K562 (cell line): ENCODE data around the gene YPEL4. TPM values are rescaled to one million over a fixed set of nuclear protein-coding genes. Genes with fewer than 3 reads are reported as not detected.
A peak's percentile ranks its signal among the peaks of the same experiment; 100 is the strongest.

Experiments
- ATAC-seq: fragments of 200-7000 bp; cut with Tn5 transposase; 3 replicates; pipeline ENCODE4 v1.9.1; 2020; ENCODE audit warnings: moderate library complexity
- BruUV-seq: library from RNA; stranded (reverse); fragments of 400-500 nt; replicated peaks from 2 replicates; lab custom pipeline; 2021; lab: Mats Ljungman, UMichigan
- CTCF ChIA-PET: fragments of 300-600 bp; formaldehyde crosslinking; extraction: SDS; loops from one replicate; lab custom pipeline; 2021; ENCODE audit warnings: low intra/inter-chr PET ratio; lab: Yijun Ruan, JAX
- POLR2A ChIA-PET: fragments of 300-600, 350-650 bp; sonication (Branson Sonifier 250); formaldehyde crosslinking; extraction: SDS; loops from one replicate; lab custom pipeline; 2021; ENCODE audit warnings: antibody characterized with exemption, inconsistent platforms; lab: Yijun Ruan, JAX
- DNase-seq, 4 experiments: peaks; one replicate each; pipeline versions ENCODE4 v3.0.0 to v3.0.0-alpha.2; 2011 to 2018; ENCODE audit warnings: low spot score in 3 of 4, mixed read lengths in 3 of 4; ENCODE audit errors: extremely low read depth in 1 of 4
- FAIRE-seq: peaks from 2 replicates; lab custom pipeline; 2011; peaks lifted over from hg19 to GRCh38; lab: Jason Lieb, UNC
- H2AFZ ChIP-seq: 2 replicates; pipeline ENCODE4 v1.6.0; 2011; ENCODE audit warnings: low read depth, low read length, control low read depth, inconsistent platforms
- H3K27ac ChIP-seq: fragments of 200-600 bp; 3 replicates; pipeline ENCODE4 v1.8.0; 2011; ENCODE audit warnings: low read depth, mild to moderate bottlenecking, control low read depth, inconsistent platforms, low read length, moderate library complexity, mixed read lengths; ENCODE audit errors: extremely low read depth
- H3K27me3 ChIP-seq, 2 experiments: fragments of 300-600 bp in 1 of 2; 2 replicates in 1 of 2; 3 replicates in 1 of 2; pipeline versions ENCODE4 v1.6.0 to v1.8.0; 2011; ENCODE audit warnings: inconsistent platforms in 2 of 2, low read length in 2 of 2, mild to moderate bottlenecking in 1 of 2, mixed read lengths in 1 of 2, moderate library complexity in 1 of 2; ENCODE audit not compliant: control insufficient read depth in 2 of 2, insufficient read depth in 2 of 2
- H3K36me3 ChIP-seq: fragments of 300-600 bp; 3 replicates; pipeline ENCODE4 v1.8.0; 2011; ENCODE audit warnings: mild to moderate bottlenecking, low read length, inconsistent platforms; ENCODE audit not compliant: control insufficient read depth, insufficient read depth
- H3K4me1 ChIP-seq, 2 experiments: fragments of 200-600 bp in 1 of 2; replicated peaks in 1 of 2; 2 replicates in 1 of 2; 3 replicates in 1 of 2; pipeline versions ENCODE4 v1.5.1 to v1.8.0; 2011; ENCODE audit warnings: inconsistent platforms in 2 of 2, low read length in 2 of 2, mild to moderate bottlenecking in 1 of 2, mixed read lengths in 1 of 2, moderate library complexity in 1 of 2; ENCODE audit not compliant: control insufficient read depth in 2 of 2, insufficient read depth in 2 of 2
- H3K4me2 ChIP-seq: 2 replicates; pipeline ENCODE4 v1.6.1; 2011; ENCODE audit warnings: low read length, control low read depth, inconsistent platforms, mixed read lengths; ENCODE audit not compliant: insufficient read depth
- H3K4me3 ChIP-seq: fragments of 200-600 bp; sonication (generic), shearing (Covaris generic); 2 replicates; pipeline ENCODE4 v1.5.1; 2016; ENCODE audit warnings: control low read depth, inconsistent platforms
- H3K79me2 ChIP-seq: fragments of 200-600 bp; 3 replicates; pipeline ENCODE4 v1.8.0; 2011; ENCODE audit warnings: low read length, inconsistent platforms; ENCODE audit not compliant: control insufficient read depth, insufficient read depth
- H3K9ac ChIP-seq, 2 experiments: 2 replicates each; pipeline versions ENCODE4 v1.6.0 to v1.6.1; 2011; ENCODE audit warnings: low read depth in 2 of 2, low read length in 2 of 2, control low read depth in 1 of 2, inconsistent platforms in 1 of 2, mild to moderate bottlenecking in 1 of 2, mixed read lengths in 1 of 2; ENCODE audit not compliant: insufficient read depth in 1 of 2
- H3K9me1 ChIP-seq: one replicate; pipeline ENCODE4 v1.6.0; 2011; ENCODE audit warnings: inconsistent platforms, mild to moderate bottlenecking, low read length, moderate library complexity; ENCODE audit not compliant: control insufficient read depth, insufficient read depth
- H3K9me3 ChIP-seq: replicated peaks from 2 replicates; pipeline ENCODE4 v1.5.1; 2011; ENCODE audit warnings: low read depth, low read length, inconsistent platforms; ENCODE audit not compliant: control insufficient read depth, insufficient read depth
- H4K20me1 ChIP-seq: replicated peaks from 2 replicates; pipeline ENCODE4 v1.6.1; 2011; ENCODE audit warnings: low read length, inconsistent platforms, mixed read lengths; ENCODE audit not compliant: control insufficient read depth, insufficient read depth
- ATF7 ChIP-seq: fragments of 450-650 bp; IDR thresholded peaks from 2 replicates; pipeline ENCODE4 v1.7.1; 2014; ENCODE audit warnings: mild to moderate bottlenecking, moderate library complexity
- BCLAF1 ChIP-seq, 2 experiments: fragments of 450-650 bp in 1 of 2; IDR thresholded peaks; 2 replicates each; pipeline ENCODE4 v1.6.1; 2011 to 2017; ENCODE audit warnings: low read depth in 2 of 2, antibody characterized with exemption in 1 of 2, borderline replicate concordance in 1 of 2, low read length in 1 of 2, mild to moderate bottlenecking in 1 of 2, mixed read lengths in 1 of 2; ENCODE audit not compliant: control insufficient read depth in 1 of 2
- CC2D1A ChIP-seq: fragments of 450-650 bp; IDR thresholded peaks from 2 replicates; pipeline ENCODE4 v1.6.1; 2017; ENCODE audit warnings: mild to moderate bottlenecking
- DPF2 ChIP-seq: fragments of 450-650 bp; IDR thresholded peaks from 2 replicates; pipeline ENCODE4 v1.6.1; 2016
- ETV5 ChIP-seq: sonication (generic); formaldehyde crosslinking; IDR thresholded peaks from 2 replicates; pipeline ENCODE4 v1.4.0; 2020; ENCODE audit warnings: low read depth, mild to moderate bottlenecking, missing genetic modification reagents
- FOXP4 ChIP-seq: sonication (generic); formaldehyde crosslinking; IDR thresholded peaks from 2 replicates; pipeline ENCODE4 v1.8.0; 2022; ENCODE audit warnings: mild to moderate bottlenecking, missing genetic modification reagents, borderline replicate concordance
- HES1 ChIP-seq: fragments of 450-650 bp; IDR thresholded peaks from 2 replicates; pipeline ENCODE4 v1.6.1; 2016; ENCODE audit warnings: low read depth, mild to moderate bottlenecking, moderate library complexity
- KLF1 ChIP-seq: fragments of 450-650 bp; IDR thresholded peaks from 2 replicates; pipeline ENCODE4 v1.6.1; 2016; ENCODE audit warnings: missing genetic modification characterization, missing compliant biosample characterization
- LEF1 ChIP-seq: fragments of 450-650 bp; IDR thresholded peaks from 2 replicates; pipeline ENCODE4 v1.6.1; 2016; ENCODE audit warnings: mild to moderate bottlenecking
- NRF1 ChIP-seq, 2 experiments: fragments of 450-650 bp; IDR thresholded peaks in 1 of 2; conservative IDR thresholded peaks in 1 of 2; 2 replicates each; pipeline ENCODE4 v1.6.1; 2014; ENCODE audit warnings: mild to moderate bottlenecking in 2 of 2
- SIN3A ChIP-seq, 2 experiments: fragments of 150-350 bp in 1 of 2; IDR thresholded peaks; 2 replicates each; pipeline ENCODE4 v1.6.1; 2011 to 2016; ENCODE audit warnings: borderline replicate concordance in 2 of 2, low read depth in 2 of 2, low read length in 2 of 2, mild to moderate bottlenecking in 2 of 2, moderate library complexity in 2 of 2; ENCODE audit not compliant: control insufficient read depth in 1 of 2
- TAF7 ChIP-seq: fragments of 450-650 bp; IDR thresholded peaks from 2 replicates; pipeline ENCODE4 v1.6.1; 2016; ENCODE audit warnings: missing genetic modification characterization, missing compliant biosample characterization
- TARDBP ChIP-seq: fragments of 450-650 bp; IDR thresholded peaks from 2 replicates; pipeline ENCODE4 v1.6.1; 2016
- WGBS: fragments of 100-300 bp; shearing (Covaris generic); methylation state at CpG from one replicate; pipeline ENCODE4 v1.1.6; 2016; ENCODE audit warnings: low coverage, mixed read lengths; ENCODE audit not compliant: insufficient coverage; ENCODE audit errors: missing lambda C conversion rate; 5-methylcytosine and 5-hydroxymethylcytosine counted together
- in situ Hi-C: fragments of 300-500 bp; cut with MboI; formaldehyde crosslinking; loops from 4 replicates; pipeline ENCODE4 v1.15.0; 2018; ENCODE audit warnings: inconsistent platforms, mixed read lengths
- intact Hi-C: fragments of 100-400 bp; cut with micrococcal nuclease; formaldehyde crosslinking; loops from 2 replicates; pipeline ENCODE4 v1.14.2; 2022
- polyA plus RNA-seq, 8 experiments: library from polyadenylated mRNA; depleted of rRNA in 4 of 8; stranded (reverse) in 5 of 8; unstranded in 3 of 8; fragments of >200 nt; fragmentation: Nextera tagmentation in 2 of 8; fragmentation: Illumina TruSeq in 1 of 8; extraction: Ambion mirVana in 2 of 8; extraction: Trizol in 1 of 8; gene quantifications; 2 replicates each; pipeline versions ENCODE4 v1.2.1 to v1.2.3, GENCODE V29; 2011 to 2014; ENCODE audit warnings: inconsistent platforms in 1 of 8, missing spikeins in 1 of 8
- total RNA-seq, 7 experiments: library from RNA; depleted of rRNA in 6 of 7; stranded (reverse); fragments of >200 nt in 6 of 7; fragmentation: Illumina TruSeq in 2 of 7; extraction: Trizol in 2 of 7; gene quantifications; 2 replicates each; pipeline versions ENCODE4 v1.2.1 to v1.2.3, GENCODE V29; 2011 to 2021; ENCODE audit warnings: low replicate concordance in 1 of 7

Gene YPEL4
- total and polyA plus RNA-seq, 9 of the 15 experiments (the other 6 are each of a cell fraction or from before 2014, with no cell fraction given), result 0.07 to 1.4 (median 0.40) TPM; not detected in 2

- Histone ChIP-seq H3K4me3 (no peak overlapping the region), H3K9me1 (no peaks in the 10 kb centered on the region), H3K27me3 (peaks cover 0 to 15% of the 10 kb centered on the region in 2 experiments; a peak in 2 of 5 replicates), H3K4me1 (peaks cover 32 to 40% of the 10 kb centered on the region in 2 experiments), H4K20me1 (no peaks in the 10 kb centered on the region; the same call in 1 of the 2 replicates), H3K9ac (peak overlapping the region in 1 of 2 experiments; percentile 15; a peak in 2 of 4 replicates), H3K79me2 (no peaks in the 10 kb centered on the region), H2AFZ (no peak overlapping the region), H3K36me3 (no peaks in the 10 kb centered on the region), H3K4me2 (peak overlapping the region; percentile 78), H3K27ac (no peak overlapping the region; the same call in 2 of the 3 replicates), H3K9me3 (no peaks in the 10 kb centered on the region)
- WGBS, result 1% methylated on average over 13 of the region's 13 CpGs
- ATAC-seq, result peak; percentile 72
- peak; percentile 83 to 92 (median 87) for DNase-seq
- ChIA-PET CTCF (no interaction called here), POLR2A (interaction anchor here (0.6 to 1.6 kb wide), 5 partner anchors 7 to 312 kb away, joined by 3 to 5 read pairs (median 3); partner anchors contain the start of gene SSRP1)
- no TSS peak for BruUV-seq
- in situ Hi-C loops, result loop anchor here (10.0 kb wide), 1 partner anchor 193 kb away; no protein-coding TSS in a partner anchor
- intact Hi-C loops, result no loop called here
- peak; percentile 86 for FAIRE-seq
- TF ChIP-seq TARDBP, result peak; percentile 32; the same call in 1 of the 2 replicates
- peak; percentile 46 to 63; a peak in 3 of 4 replicates for TF ChIP-seq NRF1 (conservative IDR thresholded peaks at IDR 0.05 in 1 of 2, IDR thresholded peaks at IDR 0.05 in 1 of 2)
- peak; percentile 74 for TF ChIP-seq ETV5 (CRISPR knock-in tag)
- TF ChIP-seq KLF1 (tag), result peak; percentile 87
- no peak for TF ChIP-seq TAF7
- TF ChIP-seq DPF2, result peak; percentile 96
- no peak for TF ChIP-seq FOXP4
- 0 out of 4 replicates have a peak, but pooled peaks of 1 of the 2 experiments have one; percentile 64 for TF ChIP-seq BCLAF1 (IDR thresholded peaks at IDR 0.05; ENCODE audit: borderline replicate concordance in 1 of 2, control insufficient read depth in 1 of 2, low read depth in 2 of 2, low read length in 1 of 2)
- TF ChIP-seq CC2D1A, result peak; percentile 97; the same call in 1 of the 2 replicates
- TF ChIP-seq ATF7, result peak; percentile 77
- TF ChIP-seq HES1, result peak; percentile 98
- TF ChIP-seq SIN3A (IDR thresholded peaks at IDR 0.05; ENCODE audit: borderline replicate concordance in 2 of 2, control insufficient read depth in 1 of 2, low read depth in 2 of 2, low read length in 2 of 2), result no peak
- TF ChIP-seq LEF1, result peak; percentile 80
Measured at GRCh38 chr11:57647960-57648800, 1.5 kb downstream of the YPEL4 start.
